Fibroblast of lung (primary cell): Measurements from ENCODE around the gene DOCK8. TPM values are rescaled to one million over a fixed set of nuclear protein-coding genes. Genes with fewer than 3 reads are reported as not detected.
A peak's percentile ranks its signal among the peaks of the same experiment; 100 is the strongest.

ENCODE experiments used
- DNase-seq, 2 donors: peaks; one replicate each; pipeline versions ENCODE4 v3.0.0 to v3.0.0-alpha.2; 2010; ENCODE audit warnings: low read depth in 2 of 2
- H2AFZ ChIP-seq: 2 replicates; pipeline ENCODE4 v1.5.1; 2012; ENCODE audit warnings: low read length, control low read depth, inconsistent platforms
- H3K27ac ChIP-seq: 2 replicates; pipeline ENCODE4 v1.5.1; 2011; ENCODE audit warnings: low read length, control low read depth; ENCODE audit not compliant: insufficient read depth
- H3K27me3 ChIP-seq: 2 replicates; pipeline ENCODE4 v1.5.1; 2011; ENCODE audit warnings: mild to moderate bottlenecking, low read length; ENCODE audit not compliant: control insufficient read depth, insufficient read depth
- H3K36me3 ChIP-seq: 2 replicates; pipeline ENCODE4 v1.5.1; 2011; ENCODE audit warnings: low read length; ENCODE audit not compliant: control insufficient read depth, insufficient read depth
- H3K4me1 ChIP-seq: 2 replicates; pipeline ENCODE4 v1.5.1; 2011; ENCODE audit warnings: low read length; ENCODE audit not compliant: control insufficient read depth, insufficient read depth; ENCODE audit errors: extremely low read depth
- H3K4me2 ChIP-seq: 2 replicates; pipeline ENCODE4 v1.5.1; 2011; ENCODE audit warnings: low read length, control low read depth; ENCODE audit not compliant: insufficient read depth; ENCODE audit errors: extremely low read depth
- H3K4me3 ChIP-seq, 4 experiments: fragments of 200-600 bp in 1 of 4; sonication (generic) in 1 of 4; replicated peaks in 1 of 4; 2 replicates each; pipeline ENCODE4 v1.5.1; 2011 to 2016; ENCODE audit warnings: low read length in 4 of 4, low read depth in 3 of 4, mild to moderate bottlenecking in 3 of 4, control low read depth in 2 of 4, inconsistent platforms in 1 of 4, mixed read lengths in 1 of 4; ENCODE audit not compliant: insufficient read depth in 1 of 4; ENCODE audit errors: control extremely low read depth in 1 of 4
- H3K79me2 ChIP-seq: 2 replicates; pipeline ENCODE4 v1.5.1; 2012; ENCODE audit warnings: mild to moderate bottlenecking, low read length, inconsistent platforms; ENCODE audit not compliant: control insufficient read depth, insufficient read depth
- H3K9ac ChIP-seq: 2 replicates; pipeline ENCODE4 v1.5.1; 2011; ENCODE audit warnings: mild to moderate bottlenecking, low read length, control low read depth; ENCODE audit not compliant: insufficient read depth
- H3K9me3 ChIP-seq: 2 replicates; pipeline ENCODE4 v1.5.1; 2012; ENCODE audit warnings: low read depth, low read length; ENCODE audit not compliant: control insufficient read depth, insufficient read depth
- H4K20me1 ChIP-seq: 2 replicates; pipeline ENCODE4 v1.5.1; 2011; ENCODE audit warnings: low read length; ENCODE audit not compliant: control insufficient read depth, insufficient read depth; ENCODE audit errors: extremely low read depth
- CTCF ChIP-seq, 2 donors: IDR thresholded peaks in 1 of 2; conservative IDR thresholded peaks in 1 of 2; 1 replicate in 1 of 2; 2 replicates in 1 of 2; pipeline ENCODE4 v1.5.1; 2011 to 2012; ENCODE audit warnings: low read length in 2 of 2, control low read depth in 1 of 2, inconsistent platforms in 1 of 2, low read depth in 1 of 2, mild to moderate bottlenecking in 1 of 2
- EZH2 ChIP-seq: IDR thresholded peaks from 2 replicates; pipeline ENCODE4 v1.5.1; 2012; ENCODE audit warnings: low read length, control low read depth, mild to moderate bottlenecking; ENCODE audit errors: missing control alignments
- polyA plus RNA-seq, 2 donors: library from polyadenylated mRNA; depleted of rRNA in 1 of 2; stranded (reverse) in 1 of 2; unstranded in 1 of 2; fragments of >200 nt; gene quantifications; 2 replicates each; pipeline ENCODE4 v1.2.1, GENCODE V29; 2011 to 2012; ENCODE audit warnings: missing spikeins in 1 of 2
- total RNA-seq: library from RNA; depleted of rRNA; stranded (reverse); fragments of >200 nt; gene quantifications from 2 replicates; pipeline ENCODE4 v1.2.1, GENCODE V29; 2014

DOCK8 gene
- total and polyA plus RNA-seq, 2 donors (not counting 1 experiment from before 2014, with no cell fraction given), result under 0.01 TPM; not detected in 1

- Histone ChIP-seq H3K27me3 (no peaks in the 10 kb centered on the region), H3K79me2 (no peaks in the 10 kb centered on the region), H3K9me3 (no peaks in the 10 kb centered on the region), H3K4me1 (no peaks in the 10 kb centered on the region), H3K9ac (no peak overlapping the region), H2AFZ (no peak overlapping the region), H3K4me3 (no peak overlapping the region), H3K4me2 (no peak overlapping the region), H3K36me3 (no peaks in the 10 kb centered on the region), H4K20me1 (no peaks in the 10 kb centered on the region), H3K27ac (no peak overlapping the region)
- TF ChIP-seq CTCF (conservative IDR thresholded peaks at IDR 0.05 in 1 of 2, IDR thresholded peaks at IDR 0.05 in 1 of 2; ENCODE audit: low read depth in 1 of 2, low read length in 2 of 2) (no peak), EZH2 (no peak)
- DNase-seq, result peak in 1 of 2 donors; percentile 95
Observed at GRCh38 chr9:447230-448025, 232.8 kb downstream of the DOCK8 start.

DNA sequence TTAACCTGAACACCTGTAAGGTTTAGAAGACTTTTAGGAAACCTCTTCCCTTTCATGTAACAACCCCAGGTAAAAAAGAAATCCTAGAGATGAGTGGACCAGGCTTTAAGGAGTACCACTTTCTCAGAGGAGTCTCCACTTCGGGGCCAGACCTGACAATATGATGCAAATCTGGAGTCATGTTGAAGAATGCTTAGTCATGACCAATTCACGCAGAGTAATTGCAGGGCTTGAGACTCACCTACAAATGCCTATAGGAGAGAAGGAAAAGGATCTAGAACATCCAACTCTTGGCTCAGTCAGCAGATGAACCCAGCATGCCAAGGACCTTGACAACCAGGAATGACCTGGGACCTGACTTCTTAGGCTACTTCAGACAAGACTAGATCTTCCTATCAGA lies 235.4 kb downstream of the DOCK8 start:
- no peaks in the 10 kb centered on the region for H3K9me3 ChIP-seq
- TF ChIP-seq EZH2, result no peak
- TF ChIP-seq CTCF (conservative IDR thresholded peaks at IDR 0.05 in 1 of 2, IDR thresholded peaks at IDR 0.05 in 1 of 2; ENCODE audit: low read depth in 1 of 2, low read length in 2 of 2), result no peak
- no peak overlapping the region for H3K9ac ChIP-seq
- no peak overlapping the region for H3K4me3 ChIP-seq
- H3K4me2 ChIP-seq, result no peak overlapping the region
- DNase-seq, result no peak
- H2AFZ ChIP-seq, result no peak overlapping the region
- H3K36me3 ChIP-seq, result no peaks in the 10 kb centered on the region
- H3K4me1 ChIP-seq, result no peaks in the 10 kb centered on the region
- no peaks in the 10 kb centered on the region for H3K79me2 ChIP-seq
- H3K27me3 ChIP-seq, result no peaks in the 10 kb centered on the region
- no peaks in the 10 kb centered on the region for H4K20me1 ChIP-seq
- H3K27ac ChIP-seq, result no peak overlapping the region

- no peaks in the 10 kb centered on the region for H3K36me3 ChIP-seq
- H3K27ac ChIP-seq, result no peak overlapping the region
- H4K20me1 ChIP-seq, result no peaks in the 10 kb centered on the region
- no peaks in the 10 kb centered on the region for H3K4me1 ChIP-seq
- DNase-seq, result peak in 1 of 2 donors; percentile 70
- H3K79me2 ChIP-seq, result no peaks in the 10 kb centered on the region
- H3K9ac ChIP-seq, result no peak overlapping the region
- TF ChIP-seq CTCF (conservative IDR thresholded peaks at IDR 0.05 in 1 of 2, IDR thresholded peaks at IDR 0.05 in 1 of 2; ENCODE audit: low read depth in 1 of 2, low read length in 2 of 2) (no peak), EZH2 (no peak)
- H3K9me3 ChIP-seq, result no peaks in the 10 kb centered on the region
- no peak overlapping the region for H3K4me3 ChIP-seq
- no peaks in the 10 kb centered on the region for H3K27me3 ChIP-seq
- no peak overlapping the region for H3K4me2 ChIP-seq
- no peak overlapping the region for H2AFZ ChIP-seq
Observed at GRCh38 chr9:450561-450960, 235.9 kb downstream of the DOCK8 start.
